LNCAP (cell line): ENCODE measurements around the gene ADAM12.
A peak's percentile ranks its signal among the peaks of the same experiment; 100 is the strongest.

Experiments
- TF ChIP-seq, protein P1 (sequence below): fragments of 450-650 bp; IDR thresholded peaks from 2 replicates; pipeline ENCODE4 v1.5.1; 2017; ENCODE audit warnings: mild to moderate bottlenecking

Gene ADAM12

DNA sequence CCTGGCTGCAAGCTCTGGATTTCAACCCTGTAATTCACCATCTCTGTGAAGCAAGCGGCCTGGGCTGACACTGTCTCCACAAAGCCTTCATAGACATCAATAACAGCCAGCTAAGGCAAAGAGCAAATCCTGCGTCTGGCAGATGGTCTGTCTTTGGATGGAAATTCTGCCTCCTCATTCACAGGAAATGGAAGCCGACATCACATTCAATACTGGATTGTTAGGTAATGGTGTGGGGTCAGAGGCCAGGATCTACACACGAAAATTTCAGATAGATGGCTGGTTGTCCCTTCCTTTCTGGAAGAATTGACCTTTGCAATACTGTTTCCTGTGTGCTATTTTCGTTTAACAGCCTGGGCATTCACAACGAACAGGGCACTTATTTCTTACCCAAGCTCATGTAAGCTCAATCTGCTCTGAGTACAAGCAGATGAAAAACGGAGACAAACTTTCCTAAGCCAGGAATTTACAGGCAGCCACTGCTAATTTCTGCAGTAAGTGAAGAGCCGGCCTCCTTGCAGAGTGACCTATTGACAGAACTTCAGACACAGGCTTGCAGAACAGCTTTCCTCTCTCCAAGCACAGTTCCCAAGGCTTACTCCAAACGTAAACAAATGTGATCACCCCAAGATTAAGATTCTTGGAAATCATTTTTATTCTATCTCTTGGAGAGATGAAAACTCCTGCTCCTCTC lies 3.1 kb upstream of the ADAM12 start:
- TF ChIP-seq, protein P1, sequence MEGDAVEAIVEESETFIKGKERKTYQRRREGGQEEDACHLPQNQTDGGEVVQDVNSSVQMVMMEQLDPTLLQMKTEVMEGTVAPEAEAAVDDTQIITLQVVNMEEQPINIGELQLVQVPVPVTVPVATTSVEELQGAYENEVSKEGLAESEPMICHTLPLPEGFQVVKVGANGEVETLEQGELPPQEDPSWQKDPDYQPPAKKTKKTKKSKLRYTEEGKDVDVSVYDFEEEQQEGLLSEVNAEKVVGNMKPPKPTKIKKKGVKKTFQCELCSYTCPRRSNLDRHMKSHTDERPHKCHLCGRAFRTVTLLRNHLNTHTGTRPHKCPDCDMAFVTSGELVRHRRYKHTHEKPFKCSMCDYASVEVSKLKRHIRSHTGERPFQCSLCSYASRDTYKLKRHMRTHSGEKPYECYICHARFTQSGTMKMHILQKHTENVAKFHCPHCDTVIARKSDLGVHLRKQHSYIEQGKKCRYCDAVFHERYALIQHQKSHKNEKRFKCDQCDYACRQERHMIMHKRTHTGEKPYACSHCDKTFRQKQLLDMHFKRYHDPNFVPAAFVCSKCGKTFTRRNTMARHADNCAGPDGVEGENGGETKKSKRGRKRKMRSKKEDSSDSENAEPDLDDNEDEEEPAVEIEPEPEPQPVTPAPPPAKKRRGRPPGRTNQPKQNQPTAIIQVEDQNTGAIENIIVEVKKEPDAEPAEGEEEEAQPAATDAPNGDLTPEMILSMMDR: no peak

DNA sequence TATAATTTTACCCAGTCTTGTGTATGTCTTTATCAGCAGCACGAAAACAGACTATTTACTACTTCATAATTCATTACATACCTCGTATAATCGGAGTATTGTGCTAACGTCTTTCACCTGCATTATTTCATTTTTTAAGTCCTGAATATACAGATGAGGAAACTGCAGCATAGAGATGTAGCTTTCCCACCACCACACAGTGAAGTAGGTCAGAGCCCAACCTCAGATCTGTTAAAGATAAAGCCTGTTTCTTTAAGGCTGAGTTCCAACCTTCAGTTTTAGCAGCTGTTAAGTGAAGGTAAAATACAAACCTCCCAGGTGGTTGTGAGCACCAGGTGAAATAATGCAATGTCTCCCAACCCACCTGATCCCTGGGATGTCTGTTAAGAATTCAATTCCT lies 2.0 kb upstream of the ADAM12 start:
- TF ChIP-seq, protein P1: no peak

DNA sequence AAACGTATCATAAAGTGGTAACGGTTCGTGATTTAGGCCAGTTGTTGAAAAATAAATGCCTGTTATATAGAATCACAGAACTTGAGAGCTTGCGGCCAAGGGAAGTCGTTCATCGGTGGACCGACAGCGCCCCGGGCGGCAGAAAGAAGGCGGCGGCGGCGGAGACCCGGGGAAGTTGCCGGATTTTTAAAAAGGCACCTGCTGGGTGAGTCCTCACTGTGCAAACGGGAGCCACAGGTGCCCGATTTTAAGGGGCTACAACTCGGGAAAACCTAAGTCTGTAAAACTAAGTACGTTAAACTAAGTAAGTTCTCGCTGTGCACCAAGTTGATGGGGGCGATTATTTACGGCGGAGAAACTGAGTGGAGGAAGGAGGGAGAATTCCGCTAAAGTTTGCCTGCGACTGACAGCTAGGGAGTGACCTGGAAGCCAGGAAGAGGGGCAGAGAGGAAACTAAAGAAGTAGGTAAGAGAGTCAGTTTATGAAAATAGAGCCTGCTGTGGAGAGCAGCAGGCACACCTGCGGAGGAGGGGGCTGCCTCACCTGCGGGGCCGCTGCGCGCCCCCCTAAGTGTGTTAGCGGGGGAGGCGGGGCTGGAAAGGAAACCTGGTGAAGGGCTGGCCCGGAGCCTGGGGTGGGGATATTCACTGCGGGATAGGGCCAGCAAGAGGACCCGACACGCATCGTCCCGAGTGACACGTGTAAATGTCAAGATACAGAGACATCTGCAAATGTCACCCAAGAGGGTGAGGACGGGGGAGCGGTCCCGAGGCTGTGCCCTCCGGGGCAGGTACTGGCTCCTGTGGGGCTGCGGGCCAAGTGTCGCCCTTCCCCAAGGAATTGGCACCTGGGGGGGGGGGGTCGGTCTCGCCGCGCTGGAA lies 996 bp downstream of the ADAM12 start:
- TF ChIP-seq, protein P1: peak; percentile 86

DNA sequence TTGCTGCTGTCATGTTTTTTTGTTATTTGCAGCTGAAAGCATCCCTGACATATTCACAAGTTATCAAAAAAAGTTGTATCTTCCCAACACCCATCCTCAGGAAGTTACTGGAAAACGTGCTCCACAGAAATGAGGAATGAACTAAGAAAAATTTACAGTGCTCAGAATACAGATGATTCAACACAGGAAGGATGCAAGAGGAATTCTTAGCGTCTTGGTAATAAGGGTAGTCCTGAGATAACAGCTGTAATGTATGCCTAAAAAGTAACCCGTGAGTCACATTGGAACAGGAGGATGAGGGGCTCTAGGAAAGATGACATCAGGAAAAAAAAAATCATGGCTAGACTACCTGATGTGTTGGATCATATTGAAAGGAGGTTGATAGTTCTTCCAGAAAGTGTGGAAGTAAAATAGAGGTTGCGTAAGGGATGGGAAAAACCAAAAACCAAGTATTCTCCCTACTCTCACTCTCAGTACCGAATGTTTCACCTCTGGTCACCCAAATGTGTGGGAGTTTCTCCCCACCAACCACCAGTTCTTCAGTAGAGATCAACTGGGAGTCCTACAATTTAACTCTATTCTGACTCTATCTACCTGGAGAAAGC lies 3.9 kb downstream of the ADAM12 start:
- TF ChIP-seq, protein P1: no peak

DNA sequence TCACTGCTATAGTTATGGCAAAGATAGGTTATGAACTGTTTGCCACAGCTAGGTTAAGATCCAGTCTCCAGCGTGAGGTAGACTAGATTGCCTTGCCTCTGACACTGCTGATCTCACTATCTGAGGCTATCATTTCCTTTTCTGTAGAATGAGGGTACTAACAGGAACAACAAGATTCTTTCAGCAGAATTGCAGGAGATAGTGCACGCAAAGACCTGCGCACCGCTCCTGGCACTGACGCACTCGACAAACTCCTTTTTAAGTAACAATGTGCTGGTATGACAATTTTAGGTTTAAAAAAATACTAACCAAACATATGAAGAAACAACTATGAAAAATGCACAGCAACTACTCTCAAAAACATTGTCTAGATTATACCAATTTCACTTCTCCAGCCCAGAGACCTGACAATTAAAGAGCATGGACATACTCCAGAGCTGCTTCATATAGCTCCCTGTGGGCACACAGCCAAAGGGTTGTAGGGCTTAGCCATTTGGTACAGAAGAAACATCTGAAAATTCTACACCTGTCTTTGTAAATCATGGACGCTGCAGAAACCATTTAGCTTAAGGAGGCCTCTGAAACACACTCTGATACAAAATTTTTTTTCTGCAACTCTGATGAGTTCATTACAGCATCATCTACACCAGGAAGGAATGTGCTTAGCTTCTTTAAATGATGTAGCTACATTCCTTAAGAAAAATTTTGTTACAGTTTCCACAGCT lies 7.8 kb downstream of the ADAM12 start:
- TF ChIP-seq, protein P1: no peak

DNA sequence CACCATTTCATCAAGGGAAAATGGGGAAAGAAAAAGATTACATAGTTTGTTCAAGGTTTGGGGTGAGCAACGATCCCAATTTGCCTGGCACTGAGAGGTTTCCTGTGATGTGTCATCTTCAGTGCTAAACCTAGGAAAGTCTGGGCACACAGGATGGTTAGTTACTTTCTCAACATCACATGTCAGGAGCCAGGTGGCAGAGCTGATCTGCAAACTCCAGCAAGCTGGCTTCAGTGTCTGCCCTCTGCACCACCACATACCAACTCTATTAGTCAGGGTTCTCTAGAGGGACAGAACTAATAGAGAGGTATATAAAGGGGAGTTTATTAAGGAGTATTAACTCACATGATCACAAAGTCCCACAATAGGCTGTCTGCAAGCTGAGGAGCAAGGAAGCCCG lies 11.3 kb downstream of the ADAM12 start:
- TF ChIP-seq, protein P1: no peak

DNA sequence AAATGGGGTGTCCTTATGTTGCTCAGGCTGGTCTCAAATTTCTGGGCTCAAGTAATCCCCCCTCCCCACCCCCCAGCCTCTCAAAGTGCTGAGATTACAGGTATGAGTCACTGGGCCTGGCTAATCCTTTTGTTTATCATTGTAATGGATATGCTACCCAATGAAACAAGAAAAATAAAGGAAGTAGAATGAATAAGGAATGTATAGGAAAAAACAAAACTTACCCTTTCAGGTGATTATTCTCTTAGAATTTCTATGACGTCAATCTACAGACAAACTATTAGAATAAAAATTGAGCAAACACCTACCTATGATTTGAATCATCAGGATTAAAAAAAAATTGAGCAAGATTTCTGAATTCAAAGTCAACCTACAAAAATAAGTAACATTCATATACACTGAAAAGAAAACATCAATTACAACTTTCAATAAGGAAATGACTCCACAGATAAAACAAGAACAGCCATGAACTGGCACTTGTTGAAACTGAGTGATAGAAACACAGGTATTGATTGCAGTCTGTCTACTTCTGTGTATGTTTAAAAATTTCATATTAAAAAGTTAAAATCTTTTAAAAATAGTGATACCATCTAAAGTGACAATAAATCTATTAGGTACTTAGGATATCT lies 12.2 kb downstream of the ADAM12 start:
- TF ChIP-seq, protein P1: no peak
